GM12891 (cell line): ENCODE data around the gene ENTR1.

Experiments used
- DNase-seq: peaks from one replicate; pipeline ENCODE4 v3.0.0; 2011; ENCODE audit warnings: low spot score; ENCODE audit not compliant: insufficient read length
- FAIRE-seq: peaks from 2 replicates; lab custom pipeline; 2011; peaks lifted over from hg19 to GRCh38; lab: Jason Lieb, UNC
- PAX5 ChIP-seq: IDR thresholded peaks from 2 replicates; pipeline ENCODE4 v1.6.1; 2011; ENCODE audit warnings: low read length, moderate library complexity, mild to moderate bottlenecking; ENCODE audit not compliant: insufficient read depth, severe bottlenecking
- POLR2A ChIP-seq: IDR thresholded peaks from 2 replicates; pipeline ENCODE4 v1.6.1; 2011; ENCODE audit warnings: low read depth, low read length, control low read depth
- POLR2AphosphoS5 ChIP-seq: IDR thresholded peaks from 2 replicates; pipeline ENCODE4 v1.6.1; 2011; ENCODE audit warnings: low read depth, low read length, control low read depth
- POU2F2 ChIP-seq: IDR thresholded peaks from 2 replicates; pipeline ENCODE4 v1.6.1; 2011; ENCODE audit warnings: low read depth, mild to moderate bottlenecking, control low read depth, low read length, moderate library complexity
- SPI1 ChIP-seq: IDR thresholded peaks from 2 replicates; pipeline ENCODE4 v1.6.1; 2011; ENCODE audit warnings: low read depth, low read length, control low read depth
- TAF1 ChIP-seq: IDR thresholded peaks from 2 replicates; pipeline ENCODE4 v1.6.1; 2011; ENCODE audit warnings: low read depth, low read length, control low read depth

ENTR1 gene

DNA sequence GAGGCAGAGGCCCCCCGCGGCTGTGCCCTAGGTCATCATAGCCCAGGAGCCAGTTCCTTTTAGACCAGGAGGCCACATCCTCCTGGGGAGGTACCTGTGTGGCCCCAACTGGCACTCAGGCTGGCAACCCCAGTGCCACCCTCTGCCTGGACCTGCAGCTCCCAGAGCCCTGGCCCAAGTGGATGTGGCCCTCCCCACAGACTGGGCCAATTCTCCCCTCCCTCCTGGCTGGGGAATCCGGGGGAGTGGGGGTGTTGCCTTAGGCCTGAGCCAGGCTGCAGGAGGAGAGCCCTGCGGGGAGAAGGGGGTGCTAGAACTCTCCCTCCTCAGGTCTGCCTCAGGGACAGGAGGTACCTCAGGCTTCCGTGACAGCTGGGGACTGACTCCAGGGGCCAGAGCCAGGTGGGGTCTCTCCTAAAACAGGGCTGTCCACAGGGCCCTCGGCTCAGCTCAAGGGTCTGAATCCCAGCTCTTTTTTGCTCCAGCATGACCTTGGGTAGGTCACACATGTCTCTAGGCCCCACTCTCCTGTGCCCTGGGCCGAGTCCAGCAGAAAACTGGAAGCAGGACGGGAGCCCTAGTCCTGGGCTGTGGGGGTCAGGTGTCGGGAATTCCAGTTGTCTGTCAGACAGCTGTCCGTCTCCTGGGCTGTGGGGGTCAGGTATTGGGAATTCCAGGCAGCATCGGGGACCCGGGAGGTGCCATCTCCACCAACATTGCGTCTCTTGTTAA, 56.5 kb downstream of the ENTR1 start:
- no peak for TF ChIP-seq SPI1
- no peak for TF ChIP-seq POLR2A
- TF ChIP-seq POLR2AphosphoS5, result no peak
- no peak for TF ChIP-seq PAX5
- TF ChIP-seq POU2F2, result no peak
- TF ChIP-seq TAF1, result no peak
- DNase-seq, result no peak
- no peak for FAIRE-seq

DNA sequence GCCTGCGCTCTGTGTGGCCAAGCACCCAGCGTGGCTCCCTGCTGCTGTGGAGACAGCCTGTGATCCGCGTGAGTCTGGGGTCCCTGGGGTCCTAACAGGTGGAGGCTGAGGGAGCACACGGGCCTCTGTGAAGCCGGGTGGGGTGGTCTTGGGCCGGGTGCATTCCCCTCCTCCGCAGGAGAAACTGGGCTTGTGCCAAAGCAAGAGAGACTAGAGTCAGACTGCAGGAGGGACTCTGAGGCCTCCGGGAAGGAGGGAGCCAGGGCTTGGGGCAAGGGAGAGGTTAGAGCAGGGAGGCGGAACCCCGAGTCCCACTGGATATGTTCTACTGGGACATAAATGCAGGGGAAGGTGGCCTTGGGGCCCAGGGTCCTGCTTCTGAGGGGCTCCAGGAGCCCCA, 57.3 kb downstream of the ENTR1 start:
- no peak for DNase-seq
- no peak for FAIRE-seq
- no peak for TF ChIP-seq TAF1

DNA sequence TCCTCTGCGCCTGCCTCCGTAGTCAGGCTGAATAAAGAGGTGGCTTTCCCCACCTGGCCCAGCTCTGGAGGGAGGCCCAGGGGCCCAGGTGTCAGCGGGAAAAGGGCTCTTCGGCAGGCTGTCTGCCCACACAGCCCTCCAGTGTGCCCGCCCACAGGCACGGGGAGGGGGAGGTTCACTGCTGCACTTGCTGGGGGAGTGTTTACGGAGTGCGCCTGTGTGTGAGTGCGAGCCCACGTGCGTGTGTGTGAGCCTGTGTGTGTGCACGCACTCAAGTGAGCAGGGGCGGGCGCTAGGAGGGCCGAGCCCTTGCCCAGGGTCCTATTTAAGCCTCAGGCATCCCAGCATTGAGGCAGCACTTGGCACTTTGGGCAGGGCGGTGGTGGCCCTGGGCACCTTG, 57.7 kb downstream of the ENTR1 start:
- TF ChIP-seq SPI1 (no peak), POLR2AphosphoS5 (no peak), PAX5 (no peak)
- FAIRE-seq (no peak), DNase-seq (no peak)
